GM18498 (cell line): ENCODE results near the gene ADCY5.

Experiments used
- ATAC-seq: cut with Tn5 transposase; IDR thresholded peaks from one replicate; pipeline ENCODE4 v1.9.1; 2021; ENCODE audit warnings: mild to moderate bottlenecking, moderate library complexity; ENCODE audit not compliant: unreplicated experiment

The ADCY5 gene

GRCh38 chr3:123410149-123410515 is 38.8 kb downstream of the ADCY5 start:
- ATAC-seq, result no peak

- no peak for ATAC-seq
Observed at GRCh38 chr3:123409443-123410148, 39.3 kb downstream of the ADCY5 start.

GRCh38 chr3:123406598-123406997 is 42.3 kb downstream of the ADCY5 start:
- ATAC-seq, result no peak

- ATAC-seq, result no peak
Observed at GRCh38 chr3:123405936-123406510, 42.9 kb downstream of the ADCY5 start.

- ATAC-seq, result no peak
Observed at GRCh38 chr3:123405021-123405420, 43.9 kb downstream of the ADCY5 start.

GRCh38 chr3:123404391-123404790 is 44.5 kb downstream of the ADCY5 start:
- ATAC-seq, result no peak

- no peak for ATAC-seq
Observed at GRCh38 chr3:123401836-123402530, 46.9 kb downstream of the ADCY5 start.

- ATAC-seq, result no peak
Observed at GRCh38 chr3:123400169-123400568, 48.7 kb downstream of the ADCY5 start.

GRCh38 chr3:123399653-123400052 is 49.2 kb downstream of the ADCY5 start:
- no peak for ATAC-seq

GRCh38 chr3:123397921-123398785 is 50.7 kb downstream of the ADCY5 start:
- ATAC-seq, result no peak

GRCh38 chr3:123397050-123397590 is 51.8 kb downstream of the ADCY5 start:
- ATAC-seq, result no peak

GRCh38 chr3:123396171-123397049 is 52.5 kb downstream of the ADCY5 start:
- no peak for ATAC-seq

- ATAC-seq, result no peak
Observed at GRCh38 chr3:123395235-123395634, 53.7 kb downstream of the ADCY5 start.

- ATAC-seq, result no peak
Observed at GRCh38 chr3:123394391-123395020, 54.4 kb downstream of the ADCY5 start.

GRCh38 chr3:123392871-123393620 is 55.8 kb downstream of the ADCY5 start:
- ATAC-seq, result no peak

- ATAC-seq, result no peak
Observed at GRCh38 chr3:123392368-123392767, 56.5 kb downstream of the ADCY5 start.

- no peak for ATAC-seq
Observed at GRCh38 chr3:123390865-123391600, 57.9 kb downstream of the ADCY5 start.

- no peak for ATAC-seq
Observed at GRCh38 chr3:123389628-123389918, 59.3 kb downstream of the ADCY5 start.
